ENCODE measurements around the gene PWWP2B.

DNA sequence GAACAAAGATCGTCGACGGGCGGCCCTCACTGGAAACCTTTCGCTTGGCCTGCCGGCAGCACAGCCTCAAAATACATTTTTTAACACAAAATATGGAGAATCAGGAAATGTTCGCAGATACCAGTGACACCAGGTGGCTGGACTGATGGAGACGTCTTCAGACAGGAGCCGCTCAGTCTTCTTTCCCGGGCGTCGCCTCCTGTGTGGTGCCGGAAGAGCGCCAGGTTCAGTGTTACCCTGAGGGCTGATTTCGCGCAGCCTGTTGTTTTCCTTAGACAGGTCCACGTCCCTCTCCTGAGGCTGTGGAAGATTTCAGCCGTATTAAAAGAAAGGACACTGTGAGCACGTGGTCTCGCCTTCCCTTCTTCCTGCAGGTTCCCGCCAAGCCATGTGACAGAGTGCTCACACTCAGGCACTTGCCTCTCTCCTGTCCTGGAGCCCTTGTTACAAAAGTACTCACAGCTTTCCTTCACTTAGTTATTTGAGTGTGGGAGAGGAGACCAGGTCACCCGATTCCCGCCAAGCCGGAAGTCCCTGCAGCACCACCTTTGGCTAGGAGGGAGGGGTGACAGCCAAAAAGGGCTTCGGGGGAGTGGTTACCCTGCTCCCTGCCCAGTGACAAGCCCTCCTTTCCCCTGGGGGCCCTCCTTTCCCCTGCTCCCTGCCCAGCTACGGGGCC is 21.7 kb upstream of the PWWP2B start:
- TF ChIP-seq CTCF (IDR thresholded peaks at IDR 0.05; ENCODE audit: low read length) (no peak), EZH2 (IDR thresholded peaks at IDR 0.05; ENCODE audit: borderline replicate concordance, low read length) (no peak)

All from OCI-LY1 (cell line).